ENCODE results near the gene ST6GALNAC2. TPM values are rescaled to one million over a fixed set of nuclear protein-coding genes. Genes with fewer than 3 reads are reported as not detected.
A peak's percentile ranks its signal among the peaks of the same experiment; 100 is the strongest.

ST6GALNAC2 gene
- total RNA-seq, 4 donors from 2014 or later, result 0.94 to 2.5 TPM; not detected in 2

DNA sequence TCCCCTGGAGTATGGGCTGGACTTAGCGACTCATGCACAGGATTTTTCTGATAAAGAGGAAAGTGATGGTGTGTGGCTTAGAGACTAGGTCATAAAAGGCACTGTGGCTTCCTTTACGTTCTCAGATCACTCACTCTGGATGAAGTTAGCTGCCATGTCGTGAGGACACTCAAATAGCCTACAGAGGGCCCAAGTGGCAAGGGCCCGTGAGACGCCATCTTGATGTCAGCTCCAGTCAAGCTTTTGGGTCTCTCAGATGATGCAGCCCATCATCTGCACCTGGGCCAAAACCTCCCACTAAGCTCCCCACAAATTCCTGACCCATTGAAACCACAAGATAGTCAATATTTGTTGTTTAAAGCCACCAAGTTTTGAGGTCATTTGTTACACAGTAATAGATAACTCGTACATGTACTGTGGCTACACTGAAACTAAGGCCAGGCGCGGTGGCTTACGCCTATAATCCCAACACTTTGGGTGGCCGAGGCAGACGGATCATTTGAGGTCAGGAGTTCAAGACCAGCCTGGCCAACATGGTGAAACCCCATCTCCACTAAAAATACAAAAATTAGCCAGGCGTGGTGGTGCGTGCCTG, 14.7 kb downstream of the ST6GALNAC2 start:
- no peak overlapping the region for H3K27ac ChIP-seq
- no peak for TF ChIP-seq POLR2A (IDR thresholded peaks at IDR 0.05)
- TF ChIP-seq, protein P1, sequence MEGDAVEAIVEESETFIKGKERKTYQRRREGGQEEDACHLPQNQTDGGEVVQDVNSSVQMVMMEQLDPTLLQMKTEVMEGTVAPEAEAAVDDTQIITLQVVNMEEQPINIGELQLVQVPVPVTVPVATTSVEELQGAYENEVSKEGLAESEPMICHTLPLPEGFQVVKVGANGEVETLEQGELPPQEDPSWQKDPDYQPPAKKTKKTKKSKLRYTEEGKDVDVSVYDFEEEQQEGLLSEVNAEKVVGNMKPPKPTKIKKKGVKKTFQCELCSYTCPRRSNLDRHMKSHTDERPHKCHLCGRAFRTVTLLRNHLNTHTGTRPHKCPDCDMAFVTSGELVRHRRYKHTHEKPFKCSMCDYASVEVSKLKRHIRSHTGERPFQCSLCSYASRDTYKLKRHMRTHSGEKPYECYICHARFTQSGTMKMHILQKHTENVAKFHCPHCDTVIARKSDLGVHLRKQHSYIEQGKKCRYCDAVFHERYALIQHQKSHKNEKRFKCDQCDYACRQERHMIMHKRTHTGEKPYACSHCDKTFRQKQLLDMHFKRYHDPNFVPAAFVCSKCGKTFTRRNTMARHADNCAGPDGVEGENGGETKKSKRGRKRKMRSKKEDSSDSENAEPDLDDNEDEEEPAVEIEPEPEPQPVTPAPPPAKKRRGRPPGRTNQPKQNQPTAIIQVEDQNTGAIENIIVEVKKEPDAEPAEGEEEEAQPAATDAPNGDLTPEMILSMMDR (IDR thresholded peaks at IDR 0.05), result no peak
- peaks cover 0 to 4% (median 0%) of the 10 kb centered on the region in 3 donors for H3K36me3 ChIP-seq
- no peak for DNase-seq
- H3K27me3 ChIP-seq, result no peaks in the 10 kb centered on the region
- peaks cover 0 to 5% (median 0%) of the 10 kb centered on the region in 4 donors for H3K4me1 ChIP-seq
- H3K4me3 ChIP-seq, result no peak overlapping the region
- H3K9me3 ChIP-seq, result no peaks in the 10 kb centered on the region

DNA sequence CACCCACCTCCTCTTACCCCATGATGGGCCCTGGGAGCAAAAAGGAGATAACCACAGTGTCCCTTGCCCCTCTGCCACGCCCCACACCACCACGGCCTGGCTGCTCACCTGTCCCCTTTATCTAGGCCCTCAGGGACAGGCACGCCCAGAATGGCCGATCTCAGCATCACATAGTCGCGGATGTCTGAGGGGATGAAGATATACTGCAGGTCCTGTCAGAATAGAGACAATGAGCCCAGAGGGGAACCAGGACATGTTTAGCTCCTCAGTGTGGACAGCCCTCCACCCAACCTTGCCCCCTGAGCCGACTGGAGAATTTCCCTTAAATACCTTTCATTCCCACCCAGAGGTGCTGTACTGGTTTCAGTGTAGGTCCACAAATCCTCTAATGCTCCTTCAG, 15.2 kb downstream of the ST6GALNAC2 start:
- peaks cover 0 to 5% (median 0%) of the 10 kb centered on the region in 4 donors for H3K4me1 ChIP-seq
- no peak overlapping the region for H3K4me3 ChIP-seq
- H3K27ac ChIP-seq, result no peak overlapping the region
- TF ChIP-seq, protein P1 (IDR thresholded peaks at IDR 0.05), result no peak
- no peak for TF ChIP-seq POLR2A (IDR thresholded peaks at IDR 0.05)
- no peaks in the 10 kb centered on the region for H3K27me3 ChIP-seq
- no peak for DNase-seq
- no peaks in the 10 kb centered on the region for H3K9me3 ChIP-seq
- H3K36me3 ChIP-seq, result peaks cover 0 to 8% (median 0%) of the 10 kb centered on the region in 3 donors

DNA sequence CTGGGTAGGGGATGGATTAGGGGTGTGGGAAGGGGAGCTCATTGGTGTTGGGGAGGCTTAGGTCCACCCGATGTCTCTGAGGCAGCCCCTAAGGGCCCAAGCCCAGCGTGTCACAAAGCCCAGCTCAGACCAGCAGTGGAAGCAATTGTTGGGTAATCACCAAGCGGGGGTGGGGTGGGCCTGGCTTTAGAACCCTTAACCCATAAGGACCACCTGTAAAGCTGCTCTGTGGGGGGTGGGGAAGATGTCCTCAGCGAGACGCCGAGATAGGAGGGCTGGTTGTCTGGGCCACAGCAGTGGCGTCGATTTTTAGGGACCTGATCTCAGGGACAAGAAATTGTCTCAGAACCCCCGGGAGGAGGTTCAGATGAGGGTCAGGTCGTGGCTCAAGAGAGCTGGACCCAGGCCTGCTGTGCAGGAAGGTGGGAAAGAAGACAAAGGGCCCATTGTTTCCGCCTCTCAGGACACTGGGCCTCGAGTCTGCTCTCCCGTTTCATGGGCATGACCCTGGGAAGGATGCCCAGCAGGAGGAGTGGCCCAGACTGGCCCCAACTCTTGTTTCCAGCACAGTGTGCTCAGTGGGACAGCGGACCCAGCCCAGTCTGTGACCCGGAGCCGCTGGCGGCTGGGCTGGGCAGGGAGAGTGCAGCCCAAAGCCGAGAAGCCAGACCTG, 15.9 kb downstream of the ST6GALNAC2 start:
- DNase-seq, result no peak
- no peak overlapping the region for H3K27ac ChIP-seq
- TF ChIP-seq, protein P1 (IDR thresholded peaks at IDR 0.05), result no peak
- TF ChIP-seq POLR2A (IDR thresholded peaks at IDR 0.05), result no peak

DNA sequence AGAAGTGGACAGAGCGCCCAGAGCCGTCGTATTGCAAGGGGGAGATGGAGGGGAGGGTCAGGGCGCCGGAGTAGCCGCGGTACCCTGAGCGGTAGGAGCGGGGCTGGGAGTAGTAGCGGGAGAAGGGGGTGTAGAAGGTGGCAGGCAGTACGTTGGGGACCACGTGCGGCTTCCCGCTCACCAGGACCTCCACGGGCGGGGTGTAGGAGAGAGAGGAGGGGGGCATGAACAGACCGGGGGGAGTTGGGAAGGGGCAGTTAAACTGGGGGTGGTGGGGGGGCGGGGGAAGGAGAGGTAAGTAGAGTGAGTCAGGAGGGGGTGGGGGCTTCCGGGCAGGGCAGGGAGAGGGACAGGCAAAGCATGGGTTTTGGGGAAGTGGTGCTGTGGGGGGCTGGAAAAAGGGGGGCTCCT, 16.8 kb downstream of the ST6GALNAC2 start:
- Histone ChIP-seq H3K27ac (no peak overlapping the region), H3K4me3 (no peak overlapping the region), H3K9me3 (no peaks in the 10 kb centered on the region), H3K36me3 (peaks cover 0 to 17% (median 0%) of the 10 kb centered on the region in 3 donors), H3K4me1 (peaks cover 0 to 5% (median 0%) of the 10 kb centered on the region in 4 donors), H3K27me3 (no peaks in the 10 kb centered on the region)
- no peak for DNase-seq
- TF ChIP-seq POLR2A (IDR thresholded peaks at IDR 0.05), result no peak
- TF ChIP-seq, protein P1 (IDR thresholded peaks at IDR 0.05), result no peak

More for the DNA sequence above, 15.9 kb downstream of the ST6GALNAC2 start:
- Histone ChIP-seq H3K27me3 (no peaks in the 10 kb centered on the region), H3K36me3 (peaks cover 0 to 15% (median 0%) of the 10 kb centered on the region in 3 donors), H3K4me1 (peaks cover 0 to 5% (median 0%) of the 10 kb centered on the region in 4 donors), H3K4me3 (no peak overlapping the region), H3K9me3 (no peaks in the 10 kb centered on the region)

DNA sequence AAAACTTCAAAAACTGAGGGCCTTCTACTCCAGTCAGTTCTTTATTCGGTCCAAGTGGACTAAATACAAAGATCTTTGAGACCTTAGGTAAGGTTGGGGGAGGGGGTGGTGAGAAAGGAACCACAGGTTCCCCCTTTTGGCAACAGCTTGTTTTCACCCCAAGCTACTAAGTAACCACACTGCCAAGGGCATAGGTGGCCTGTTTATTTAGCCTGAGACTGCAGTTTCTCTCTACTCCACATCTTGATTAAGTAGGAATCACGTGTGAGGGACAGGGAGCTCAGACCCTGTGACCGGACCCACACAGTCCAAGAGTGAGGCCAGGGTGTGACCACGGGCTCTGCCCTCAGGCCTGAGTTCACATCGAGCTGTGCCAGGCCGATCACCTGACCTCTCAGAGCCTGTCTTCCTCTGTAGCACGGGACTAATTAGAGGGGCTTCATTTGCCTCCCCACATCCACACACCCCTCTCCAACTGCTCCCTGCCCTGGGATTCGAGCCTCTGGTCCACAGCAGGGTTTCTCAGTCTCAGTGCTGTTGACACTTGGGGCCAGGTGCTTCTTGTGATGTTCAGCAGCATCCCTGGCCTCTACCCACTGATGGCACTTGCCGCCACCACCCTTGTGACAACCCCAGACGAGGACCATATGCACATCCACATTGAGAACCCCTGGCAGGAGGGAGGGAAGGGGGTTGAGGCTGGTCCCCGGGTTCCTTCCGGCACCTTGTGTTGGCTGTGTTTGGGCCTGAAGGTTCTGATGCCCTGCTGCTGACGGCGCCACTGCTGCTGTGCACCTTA, 17.8 kb downstream of the ST6GALNAC2 start:
- peak in 1 of 3 donors; percentile 40 for DNase-seq
- Histone ChIP-seq H3K36me3 (peaks cover 0 to 17% (median 0%) of the 10 kb centered on the region in 3 donors), H3K27me3 (no peaks in the 10 kb centered on the region), H3K27ac (no peak overlapping the region), H3K9me3 (no peaks in the 10 kb centered on the region), H3K4me1 (peaks cover 0 to 5% (median under 1%) of the 10 kb centered on the region in 4 donors), H3K4me3 (no peak overlapping the region)
- TF ChIP-seq, protein P1 (IDR thresholded peaks at IDR 0.05), result no peak
- TF ChIP-seq POLR2A (IDR thresholded peaks at IDR 0.05), result no peak
